Activated CD4-positive, CD25-positive, alpha-beta regulatory T cell treated with anti-CD3 and anti-CD28 coated beads, Interleukin-2, amount 50 U/mL, for 72 hours (primary cell): ENCODE data around the gene CSF3R.

Experiments used
- DNase-seq: peaks from one replicate; pipeline ENCODE4 v3.0.0; 2021

Gene CSF3R

DNA sequence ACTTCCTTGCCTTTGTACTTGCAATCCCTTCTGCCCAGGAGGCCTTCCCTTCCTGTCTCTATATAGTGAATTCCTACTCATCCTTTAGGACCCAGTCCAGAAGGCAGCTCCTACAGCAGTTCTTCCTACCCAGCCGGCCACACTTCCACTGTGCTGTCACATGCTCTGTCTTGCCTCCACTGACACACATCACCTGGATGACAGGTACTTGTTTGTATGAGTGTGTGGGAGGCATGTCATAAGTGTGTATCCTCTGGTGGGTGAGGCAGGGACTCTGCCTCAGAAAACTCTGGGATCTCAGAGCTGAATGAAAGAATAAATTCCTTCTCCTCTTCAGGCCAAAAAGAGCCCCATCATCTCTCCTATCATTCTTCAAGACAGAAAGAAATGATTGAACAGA is 27.3 kb downstream of the CSF3R start:
- DNase-seq, result no peak

DNA sequence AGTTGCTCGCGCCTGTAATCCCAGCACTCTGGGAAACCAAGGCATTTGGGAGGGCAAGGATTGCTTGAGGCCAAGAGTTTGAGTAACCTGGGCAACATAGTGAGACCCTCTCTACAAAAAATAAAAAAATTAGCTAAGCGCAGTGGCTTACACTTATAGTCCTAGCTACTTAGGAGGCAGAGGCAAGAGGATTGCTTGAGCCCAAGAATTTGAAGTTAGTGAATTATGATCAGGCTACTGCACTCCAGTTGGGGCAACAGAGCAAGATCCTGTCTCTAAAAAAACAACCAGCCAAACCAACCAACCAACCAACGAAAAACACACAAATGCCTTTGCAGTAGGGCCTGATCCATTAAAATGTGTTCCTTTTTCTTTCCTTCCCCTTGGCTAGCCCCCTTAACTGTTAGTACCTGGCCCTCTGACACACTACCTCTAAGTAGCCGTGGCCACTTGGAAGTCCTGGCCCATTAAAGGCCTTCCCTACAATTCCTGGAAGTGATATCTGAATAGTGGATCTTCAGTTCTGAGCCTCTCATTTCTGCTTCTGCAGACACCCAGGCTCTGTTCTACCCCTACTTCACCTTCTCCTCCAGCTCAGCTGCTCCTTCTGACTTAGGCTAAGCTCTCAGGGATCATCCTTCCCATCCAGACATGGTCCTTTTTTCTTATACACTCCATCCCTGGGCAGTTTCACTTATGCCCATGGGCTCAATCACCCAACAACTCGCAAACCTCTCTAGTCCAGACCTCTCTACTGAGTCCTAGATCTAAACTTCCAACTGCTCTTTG is 28.9 kb downstream of the CSF3R start:
- DNase-seq, result no peak

GRCh38 chr1:36453051-36453450 is 29.7 kb downstream of the CSF3R start:
- no peak for DNase-seq

DNA sequence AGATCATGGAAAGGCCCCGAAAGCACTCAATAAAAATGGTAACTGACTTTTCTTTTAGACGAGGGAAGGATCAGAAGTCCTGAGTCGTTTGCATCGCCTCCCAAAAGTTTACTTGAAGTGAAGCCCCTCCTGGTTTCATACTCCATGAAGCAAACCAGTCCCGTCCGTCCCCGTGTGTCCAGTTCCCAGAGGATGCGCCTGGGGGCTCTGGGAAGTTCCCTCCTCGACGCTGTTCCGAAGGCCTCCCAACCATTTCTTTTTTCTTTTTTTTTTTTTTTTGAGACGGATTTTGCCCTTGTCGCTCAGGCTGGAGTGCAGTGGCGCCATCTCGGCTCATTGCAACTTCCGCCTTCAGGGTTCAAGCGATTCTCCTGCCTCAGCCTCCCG is 31.8 kb downstream of the CSF3R start:
- DNase-seq, result no peak

GRCh38 chr1:36450270-36450918 is 32.3 kb downstream of the CSF3R start, which contains the start of gene OSCP1:
TSS of gene OSCP1 (minus strand) at chr1:36450451. CDS start at chr1:36450369, 82 bp downstream.
- DNase-seq, result peak; percentile 88

- DNase-seq, result no peak
Measured at GRCh38 chr1:36448530-36449056, 34.1 kb downstream of the CSF3R start.

DNA sequence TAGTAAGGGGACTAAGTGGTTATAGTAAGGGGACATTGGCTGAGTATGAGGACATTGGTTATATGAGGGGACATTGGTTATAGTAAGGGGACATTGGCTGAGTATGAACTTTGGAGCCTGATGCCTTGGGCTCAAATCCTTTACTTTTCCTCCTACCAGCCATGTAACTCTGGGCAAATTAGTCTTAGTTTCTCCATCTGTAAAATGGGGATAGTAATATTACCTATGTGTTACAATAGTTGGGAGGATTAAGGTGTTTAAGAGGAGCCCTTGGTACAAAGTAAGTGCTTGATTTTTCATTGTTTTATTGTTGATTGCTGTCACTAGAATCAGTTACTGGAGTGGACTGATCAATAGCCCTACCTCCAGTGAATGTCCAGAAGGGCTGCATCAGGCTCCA is 35.3 kb downstream of the CSF3R start:
- DNase-seq, result no peak

DNA sequence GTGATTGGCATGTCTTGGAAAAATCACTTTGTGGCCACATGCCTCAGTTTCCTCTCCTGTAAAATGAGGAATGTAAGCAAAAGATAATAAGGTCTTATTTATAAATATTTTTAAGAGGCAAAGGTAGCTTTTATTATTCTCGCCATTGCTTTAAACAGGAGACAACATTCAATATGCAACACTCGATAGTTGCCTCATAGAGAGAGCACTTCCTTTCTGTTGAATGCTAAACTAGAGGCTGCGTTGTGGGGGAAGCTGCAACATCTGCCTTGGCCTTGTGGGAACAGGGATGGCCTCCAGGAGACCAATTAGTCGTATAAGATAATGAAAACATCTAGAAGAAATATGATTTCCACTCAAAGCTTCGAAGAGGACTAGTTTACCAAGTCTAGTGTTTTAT is 36.0 kb downstream of the CSF3R start:
- no peak for DNase-seq

- no peak for DNase-seq
Measured at GRCh38 chr1:36446271-36446670, 36.4 kb downstream of the CSF3R start.

DNA sequence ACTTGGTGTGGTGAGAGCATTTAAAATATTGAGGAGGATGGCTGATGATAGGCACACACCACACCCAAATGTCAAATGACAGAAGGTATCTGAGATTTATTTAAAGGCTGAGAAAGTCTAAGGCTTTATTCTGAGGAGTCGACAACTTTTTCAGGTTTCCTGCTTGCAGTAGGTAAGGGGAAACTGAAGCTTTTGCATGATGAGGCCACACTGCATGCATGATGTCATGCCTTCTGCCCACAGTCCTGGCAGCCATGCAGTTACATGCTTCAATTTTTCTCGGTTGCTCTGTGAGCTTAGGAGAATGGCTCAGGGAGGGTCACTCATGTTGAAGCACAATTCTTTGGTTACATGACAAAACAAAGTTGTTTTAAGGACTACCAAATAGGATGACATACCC is 39.4 kb downstream of the CSF3R start:
- DNase-seq, result no peak

GRCh38 chr1:36442337-36442736 is 40.4 kb downstream of the CSF3R start:
- no peak for DNase-seq

- DNase-seq, result no peak
Measured at GRCh38 chr1:36440646-36441045, 42.1 kb downstream of the CSF3R start.

DNA sequence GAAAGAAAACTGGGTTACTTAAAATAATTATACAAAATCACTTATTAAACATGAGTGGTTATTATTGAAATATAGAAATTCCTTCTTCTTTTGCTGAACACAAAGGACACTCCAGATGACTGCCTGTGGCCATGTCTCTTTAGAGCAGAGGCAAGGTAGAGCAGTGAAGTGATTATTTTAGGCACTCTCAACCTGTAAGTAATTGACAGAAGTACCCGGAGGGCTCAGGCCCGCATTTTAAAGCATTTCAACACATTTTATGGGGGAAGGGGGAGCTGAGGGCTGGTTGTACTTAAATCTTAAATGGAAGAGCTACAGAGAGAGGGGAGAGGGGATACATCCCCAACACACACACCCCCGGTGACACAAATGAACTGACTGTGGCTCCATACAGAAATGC is 42.7 kb downstream of the CSF3R start:
- no peak for DNase-seq

DNA sequence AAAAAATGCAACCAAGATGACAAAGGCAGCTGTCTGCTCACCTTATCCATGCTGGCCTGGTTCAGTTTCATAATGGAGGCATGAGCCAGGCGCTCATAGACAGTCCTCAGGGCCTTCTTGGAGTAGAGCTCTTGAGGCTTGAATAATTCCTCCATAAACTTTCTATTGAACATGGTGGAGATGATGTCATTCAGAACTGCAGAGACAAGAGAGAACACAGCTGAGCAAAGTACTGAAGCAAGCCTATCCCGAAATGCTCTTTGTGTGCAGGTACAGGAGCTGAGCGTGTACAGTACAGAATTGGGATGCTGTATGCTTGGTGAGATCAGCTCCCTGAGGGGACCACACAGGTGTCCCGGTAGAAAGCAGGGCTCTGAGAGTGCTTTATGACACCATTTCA is 44.0 kb downstream of the CSF3R start:
- no peak for DNase-seq

DNA sequence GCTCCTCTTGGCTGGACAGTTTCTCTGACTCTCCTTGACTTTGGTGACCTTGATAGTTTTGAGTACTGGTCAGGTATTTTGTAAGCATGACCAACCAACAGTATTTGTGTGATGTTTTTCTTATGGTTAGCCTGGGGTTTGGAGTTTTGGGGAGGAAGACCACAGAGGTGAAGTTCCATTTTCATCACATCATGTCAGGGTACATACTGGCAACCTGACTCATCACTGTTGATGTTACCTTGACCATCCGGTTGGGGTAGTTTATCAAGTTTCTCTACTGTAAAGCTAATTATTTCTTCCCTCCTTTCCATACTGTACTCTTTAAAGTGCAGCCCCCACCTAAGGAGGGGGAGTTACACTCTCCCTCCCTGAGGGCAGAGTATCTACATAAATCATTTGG is 45.9 kb downstream of the CSF3R start:
- no peak for DNase-seq

- DNase-seq, result no peak
Measured at GRCh38 chr1:36433102-36433501, 49.6 kb downstream of the CSF3R start.

DNA sequence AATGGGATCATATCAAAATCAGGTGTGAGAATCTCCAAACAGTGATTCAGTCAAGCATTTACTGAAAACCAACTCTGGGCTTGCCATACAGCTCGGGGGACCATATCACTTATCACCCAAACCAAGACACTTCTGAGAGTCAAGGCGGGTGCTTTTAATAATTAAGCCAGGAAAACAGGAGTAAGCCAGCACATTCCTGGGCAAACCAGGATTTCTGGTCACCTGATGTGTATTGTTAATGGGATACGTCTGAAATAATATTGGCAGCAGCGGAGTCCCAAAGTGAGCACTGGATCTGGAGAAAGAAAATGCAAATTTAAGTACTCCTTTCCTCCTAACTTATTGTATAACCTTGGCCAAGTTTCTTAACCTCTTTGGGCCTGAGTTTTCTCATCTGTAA is 50.1 kb downstream of the CSF3R start:
- no peak for DNase-seq

DNA sequence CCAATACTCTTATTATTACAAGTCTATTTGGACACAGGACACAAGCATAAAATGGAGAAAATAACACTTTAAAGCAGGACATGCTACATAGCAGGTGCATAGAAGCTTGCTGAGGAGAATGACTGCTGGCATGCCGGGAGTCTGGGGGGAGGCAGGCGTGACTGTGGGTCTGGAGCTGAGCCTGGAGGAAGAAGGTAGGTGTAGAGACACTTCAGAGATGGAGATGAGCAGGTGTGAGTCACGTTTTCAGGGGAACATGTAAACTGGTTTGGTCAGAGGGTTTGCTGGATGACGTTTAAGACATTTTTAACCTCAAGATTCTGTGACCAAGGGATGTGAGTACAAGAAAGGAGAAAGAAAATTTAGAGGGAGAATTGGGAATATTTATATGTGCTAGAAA is 56.9 kb downstream of the CSF3R start:
- no peak for DNase-seq

DNA sequence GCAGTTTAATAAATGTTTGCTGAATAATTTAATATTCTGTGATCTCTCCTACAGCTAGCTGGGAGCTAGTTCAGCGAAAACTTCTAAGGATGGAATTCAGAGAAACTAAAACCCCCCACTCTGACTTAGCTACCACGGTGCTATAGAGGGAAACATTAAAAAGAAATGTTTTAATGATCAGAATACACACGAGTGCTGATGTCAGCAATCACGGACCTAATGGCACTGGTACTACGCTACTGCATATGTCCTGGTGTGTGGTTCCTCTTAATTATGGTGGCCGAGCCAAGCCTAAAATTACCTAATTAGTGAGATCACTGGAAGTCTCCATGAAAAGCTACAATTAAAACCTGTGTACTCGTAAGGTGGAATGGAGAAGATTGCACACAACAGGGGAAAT is 61.1 kb downstream of the CSF3R start:
- DNase-seq, result no peak

- DNase-seq, result peak; percentile 96
Measured at GRCh38 chr1:36420836-36421317, 61.8 kb downstream of the CSF3R start.

DNA sequence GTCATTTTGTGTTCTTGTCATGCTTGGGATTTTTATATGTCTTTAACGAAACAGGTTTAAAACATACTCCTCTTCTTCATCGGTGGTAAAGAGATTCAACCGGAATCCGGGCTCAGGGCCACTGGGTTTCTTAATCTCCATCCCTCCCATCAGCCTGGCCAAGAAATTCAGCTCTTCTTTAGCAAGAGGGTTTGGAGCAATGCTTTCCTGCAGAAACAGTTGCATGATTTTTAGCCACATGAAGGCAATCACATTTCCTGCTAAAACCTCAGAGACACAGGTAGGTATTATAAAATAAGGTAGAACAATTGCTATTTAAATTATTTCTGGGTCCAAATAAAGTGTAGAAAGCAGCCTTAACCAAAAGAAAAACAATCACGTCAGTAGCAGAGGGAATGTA is 62.3 kb downstream of the CSF3R start:
- no peak for DNase-seq

DNA sequence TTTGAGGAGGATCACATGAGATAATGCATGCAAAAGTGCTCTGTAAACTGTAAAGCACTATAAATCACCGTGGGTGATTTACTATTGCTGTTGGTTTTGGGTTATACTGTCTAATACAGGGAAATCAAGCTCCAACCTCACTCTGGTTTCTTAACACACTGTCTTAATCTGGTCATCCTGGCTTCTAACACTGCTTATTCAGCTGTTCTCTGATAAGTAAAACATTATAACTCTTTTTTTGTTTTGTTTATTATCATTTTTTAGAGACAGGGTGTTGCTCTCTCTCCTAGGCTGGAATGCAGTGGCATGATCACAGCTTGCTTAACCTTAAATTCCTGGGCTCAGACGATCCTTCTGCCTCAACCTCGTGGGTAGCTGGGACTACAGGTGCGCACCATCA is 63.1 kb downstream of the CSF3R start:
- no peak for DNase-seq

DNA sequence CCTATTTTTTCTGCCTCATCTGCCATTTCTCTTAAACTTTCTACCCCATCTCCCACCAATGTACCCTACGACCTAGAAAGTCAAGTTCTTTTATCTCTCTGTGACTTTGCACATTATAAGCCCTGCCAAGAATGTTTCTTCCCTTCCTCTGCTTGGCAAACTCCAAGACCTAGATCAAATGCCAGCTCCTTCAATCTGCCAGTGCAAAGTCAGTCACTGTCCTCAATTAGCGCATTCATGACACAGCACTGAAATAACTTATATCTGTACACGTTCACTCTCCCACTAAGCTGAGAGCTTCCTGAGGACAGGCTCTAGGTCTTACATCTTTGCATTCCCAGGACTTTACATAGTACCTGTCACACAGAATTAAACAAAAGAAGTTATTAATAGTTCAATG is 63.6 kb downstream of the CSF3R start:
- no peak for DNase-seq

GRCh38 chr1:36417931-36418330 is 64.8 kb downstream of the CSF3R start:
- DNase-seq, result no peak
